ENCODE results near the gene SMYD3.

SMYD3 gene

DNA sequence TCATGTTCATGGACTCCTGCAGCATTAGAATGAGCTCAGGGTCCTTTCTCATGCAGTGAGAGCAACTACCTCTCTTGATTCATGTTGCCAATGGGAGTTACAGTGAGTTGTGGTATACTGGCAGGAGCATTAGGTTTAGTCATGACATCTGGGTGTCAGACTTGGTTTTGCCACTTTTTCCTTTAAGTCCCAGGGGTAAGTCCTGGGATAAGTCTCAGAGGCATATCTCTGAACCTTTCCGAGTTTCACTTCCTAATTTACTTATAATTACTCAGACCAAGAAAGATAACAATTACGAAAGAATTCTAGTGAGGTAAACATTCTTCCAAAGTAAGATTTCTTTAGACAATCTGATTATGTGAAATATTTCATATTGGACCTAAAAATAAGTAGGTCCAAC is 606.0 kb downstream of the SMYD3 start:
- in situ Hi-C loops (cut with MboI; ENCODE audit: low sequenced_read_pairs), result no loop called here
- H3K36me3 ChIP-seq (replicated peaks), result no peaks in the 10 kb centered on the region
- H3K4me3 ChIP-seq, result no peak overlapping the region
- H3K27me3 ChIP-seq (ENCODE audit: low read depth), result no peaks in the 10 kb centered on the region
- H3K4me1 ChIP-seq, result no peaks in the 10 kb centered on the region
- H3K9me3 ChIP-seq, result no peaks in the 10 kb centered on the region
- DNase-seq (ENCODE audit: low spot score in 2 of 2), result no peak

DNA sequence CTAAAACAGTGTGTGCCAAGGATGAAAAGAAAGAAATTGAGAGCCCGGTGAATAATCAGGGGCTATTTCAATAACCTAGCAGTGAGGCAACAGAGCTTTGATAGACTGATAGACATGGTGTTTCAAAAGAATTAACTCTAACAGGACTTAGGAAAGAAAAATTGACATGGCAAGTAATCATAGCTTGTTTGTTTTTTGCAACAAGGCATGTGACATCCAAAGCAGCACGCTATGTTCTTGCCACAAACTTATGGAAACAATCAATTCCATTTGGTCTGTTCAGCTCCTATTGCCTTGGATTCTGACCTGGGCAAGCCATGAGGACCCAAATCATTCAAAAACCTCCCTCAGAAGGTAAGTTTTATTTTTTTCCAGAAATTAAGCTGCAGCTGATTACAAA is 608.5 kb downstream of the SMYD3 start:
- no peak for DNase-seq (ENCODE audit: low spot score in 2 of 2)
- Histone ChIP-seq H3K4me1 (no peaks in the 10 kb centered on the region), H3K36me3 (replicated peaks) (no peaks in the 10 kb centered on the region), H3K27me3 (ENCODE audit: low read depth) (no peaks in the 10 kb centered on the region), H3K9me3 (no peaks in the 10 kb centered on the region), H3K4me3 (no peak overlapping the region)
- in situ Hi-C loops (cut with MboI; ENCODE audit: low sequenced_read_pairs), result no loop called here

DNA sequence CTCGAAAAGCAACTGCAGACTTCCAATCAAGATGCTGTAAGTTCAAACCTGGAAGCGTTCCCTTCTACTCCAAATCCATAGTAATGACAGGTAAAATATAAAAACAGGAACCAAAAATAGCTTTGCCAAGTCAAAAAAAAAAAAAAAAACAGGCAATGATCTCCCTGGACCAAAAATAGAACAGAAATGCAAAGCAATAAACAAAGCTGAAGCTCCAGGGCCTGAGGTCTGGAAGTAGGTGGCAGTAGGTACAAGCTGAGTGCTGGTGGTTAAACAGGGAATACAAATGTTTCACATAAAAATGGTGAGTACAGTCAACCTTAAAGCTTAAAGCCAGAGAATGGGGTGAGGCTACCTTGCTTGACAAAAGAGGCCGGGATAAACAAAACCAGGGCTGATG is 610.8 kb downstream of the SMYD3 start:
- no peaks in the 10 kb centered on the region for H3K36me3 ChIP-seq (replicated peaks)
- no peaks in the 10 kb centered on the region for H3K27me3 ChIP-seq (ENCODE audit: low read depth)
- H3K4me3 ChIP-seq, result no peak overlapping the region
- no peak for DNase-seq (ENCODE audit: low spot score in 2 of 2)
- H3K4me1 ChIP-seq, result no peaks in the 10 kb centered on the region
- in situ Hi-C loops (cut with MboI; ENCODE audit: low sequenced_read_pairs), result no loop called here
- H3K9me3 ChIP-seq, result no peaks in the 10 kb centered on the region

DNA sequence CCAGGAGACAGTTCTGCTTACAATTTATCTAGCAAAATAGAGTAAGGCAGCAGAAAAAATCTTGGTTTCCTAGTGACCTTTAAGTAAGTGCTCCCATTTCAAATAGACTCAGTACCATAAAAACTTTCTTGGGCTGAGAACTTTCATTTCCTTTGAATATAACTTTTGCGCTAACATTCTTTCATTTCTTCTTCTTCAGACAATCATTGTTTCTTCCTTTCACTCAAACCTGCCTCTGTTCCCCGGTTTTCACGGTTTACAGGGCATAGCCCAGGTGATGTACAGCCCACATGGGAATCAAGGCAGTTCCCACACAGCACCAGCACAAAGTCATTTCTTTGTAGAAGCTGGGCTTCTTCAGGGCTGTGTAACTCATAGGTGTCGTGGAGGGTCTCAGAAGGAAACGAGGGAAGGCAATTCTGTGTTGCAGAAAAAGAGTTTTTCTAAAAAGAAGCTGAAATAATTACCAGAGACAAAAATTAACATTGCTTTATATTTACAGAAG is 611.6 kb downstream of the SMYD3 start:
- Histone ChIP-seq H3K4me1 (no peaks in the 10 kb centered on the region), H3K4me3 (no peak overlapping the region), H3K27me3 (ENCODE audit: low read depth) (no peaks in the 10 kb centered on the region), H3K36me3 (replicated peaks) (no peaks in the 10 kb centered on the region), H3K9me3 (no peaks in the 10 kb centered on the region)
- in situ Hi-C loops (cut with MboI; ENCODE audit: low sequenced_read_pairs), result no loop called here
- no peak for DNase-seq (ENCODE audit: low spot score in 2 of 2)

DNA sequence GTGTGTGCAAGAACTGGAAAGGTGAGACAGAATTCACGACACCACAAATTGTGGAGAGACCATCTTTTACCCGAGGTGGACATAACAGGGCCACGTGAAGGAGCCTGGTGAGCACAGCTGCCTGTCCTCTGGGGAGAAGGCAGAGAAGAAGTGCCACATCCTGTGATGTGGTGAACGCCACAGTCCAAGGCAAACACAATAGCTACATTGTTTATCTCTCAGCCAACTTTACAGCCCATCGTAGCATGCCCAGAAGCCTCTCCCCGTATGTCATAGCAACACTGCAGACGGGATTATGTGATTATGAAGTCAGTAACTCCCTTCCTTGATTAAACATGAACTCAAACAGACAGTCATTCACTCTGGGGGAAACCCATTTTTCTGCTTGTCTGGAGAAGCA is 612.2 kb downstream of the SMYD3 start:
- no peak for DNase-seq (ENCODE audit: low spot score in 2 of 2)
- no peaks in the 10 kb centered on the region for H3K9me3 ChIP-seq
- no peak overlapping the region for H3K4me3 ChIP-seq
- in situ Hi-C loops (cut with MboI; ENCODE audit: low sequenced_read_pairs), result no loop called here
- H3K4me1 ChIP-seq, result no peaks in the 10 kb centered on the region
- no peaks in the 10 kb centered on the region for H3K36me3 ChIP-seq (replicated peaks)
- H3K27me3 ChIP-seq (ENCODE audit: low read depth), result no peaks in the 10 kb centered on the region

DNA sequence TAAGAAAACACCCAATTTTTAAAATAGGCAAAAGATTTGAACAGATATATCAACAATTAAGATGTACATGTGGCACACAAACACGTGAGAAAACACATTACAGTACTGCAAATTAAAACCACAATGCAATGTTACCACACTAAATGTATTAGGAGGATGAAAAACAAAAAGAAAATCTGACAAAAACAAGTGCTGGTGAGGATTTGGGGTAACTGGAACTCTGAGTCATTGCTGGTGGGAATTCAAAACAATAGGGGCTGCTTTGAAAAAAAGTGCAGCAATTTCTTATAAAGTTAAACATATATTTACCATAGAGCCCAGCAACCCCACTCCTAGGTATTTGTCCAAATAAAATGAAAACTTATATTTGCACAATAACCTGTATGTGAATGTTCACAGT is 614.1 kb downstream of the SMYD3 start:
- DNase-seq (ENCODE audit: low spot score in 2 of 2), result no peak
- Histone ChIP-seq H3K9me3 (no peaks in the 10 kb centered on the region), H3K36me3 (replicated peaks) (no peaks in the 10 kb centered on the region), H3K4me3 (no peak overlapping the region), H3K27me3 (ENCODE audit: low read depth) (no peaks in the 10 kb centered on the region), H3K4me1 (no peaks in the 10 kb centered on the region)
- in situ Hi-C loops (cut with MboI; ENCODE audit: low sequenced_read_pairs), result no loop called here

- DNase-seq (ENCODE audit: low spot score in 2 of 2), result peak in 1 of 2 experiments; percentile 33
- Histone ChIP-seq H3K36me3 (replicated peaks) (no peaks in the 10 kb centered on the region), H3K9me3 (no peaks in the 10 kb centered on the region), H3K4me1 (peaks cover 5% of the 10 kb centered on the region), H3K4me3 (no peak overlapping the region), H3K27me3 (ENCODE audit: low read depth) (no peaks in the 10 kb centered on the region)
- in situ Hi-C loops (cut with MboI; ENCODE audit: low sequenced_read_pairs), result no loop called here
Observed at GRCh38 chr1:245888809-245889208, 618.3 kb downstream of the SMYD3 start.

DNA sequence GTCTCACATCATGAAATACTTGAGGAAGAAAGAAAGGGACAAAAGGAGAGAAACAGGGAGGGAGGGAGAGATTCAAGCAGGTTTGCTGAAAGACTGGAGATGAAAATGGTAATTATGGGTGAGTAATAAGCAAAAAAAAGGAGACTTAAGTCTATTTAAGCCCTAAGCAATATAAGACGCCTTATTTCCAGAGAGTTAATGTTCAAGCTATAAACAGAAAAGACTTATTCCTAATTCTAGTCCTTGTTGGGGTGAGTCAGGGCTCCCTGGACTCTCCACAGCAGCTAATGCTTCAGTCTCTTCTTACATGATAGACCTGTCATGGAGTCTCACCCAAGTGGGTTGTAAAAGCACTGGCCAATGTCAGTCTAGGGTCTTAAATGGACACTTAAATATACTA is 619.2 kb downstream of the SMYD3 start:
- Histone ChIP-seq H3K36me3 (replicated peaks) (no peaks in the 10 kb centered on the region), H3K27me3 (ENCODE audit: low read depth) (no peaks in the 10 kb centered on the region), H3K9me3 (no peaks in the 10 kb centered on the region), H3K4me3 (no peak overlapping the region), H3K4me1 (peaks cover 5% of the 10 kb centered on the region)
- in situ Hi-C loops (cut with MboI; ENCODE audit: low sequenced_read_pairs), result no loop called here
- no peak for DNase-seq (ENCODE audit: low spot score in 2 of 2)

- in situ Hi-C loops (cut with MboI; ENCODE audit: low sequenced_read_pairs), result no loop called here
- Histone ChIP-seq H3K4me3 (no peak overlapping the region), H3K4me1 (peaks cover 5% of the 10 kb centered on the region), H3K27me3 (ENCODE audit: low read depth) (no peaks in the 10 kb centered on the region), H3K36me3 (replicated peaks) (no peaks in the 10 kb centered on the region), H3K9me3 (no peaks in the 10 kb centered on the region)
- DNase-seq (ENCODE audit: low spot score in 2 of 2), result no peak
Observed at GRCh38 chr1:245881767-245882391, 625.2 kb downstream of the SMYD3 start.

DNA sequence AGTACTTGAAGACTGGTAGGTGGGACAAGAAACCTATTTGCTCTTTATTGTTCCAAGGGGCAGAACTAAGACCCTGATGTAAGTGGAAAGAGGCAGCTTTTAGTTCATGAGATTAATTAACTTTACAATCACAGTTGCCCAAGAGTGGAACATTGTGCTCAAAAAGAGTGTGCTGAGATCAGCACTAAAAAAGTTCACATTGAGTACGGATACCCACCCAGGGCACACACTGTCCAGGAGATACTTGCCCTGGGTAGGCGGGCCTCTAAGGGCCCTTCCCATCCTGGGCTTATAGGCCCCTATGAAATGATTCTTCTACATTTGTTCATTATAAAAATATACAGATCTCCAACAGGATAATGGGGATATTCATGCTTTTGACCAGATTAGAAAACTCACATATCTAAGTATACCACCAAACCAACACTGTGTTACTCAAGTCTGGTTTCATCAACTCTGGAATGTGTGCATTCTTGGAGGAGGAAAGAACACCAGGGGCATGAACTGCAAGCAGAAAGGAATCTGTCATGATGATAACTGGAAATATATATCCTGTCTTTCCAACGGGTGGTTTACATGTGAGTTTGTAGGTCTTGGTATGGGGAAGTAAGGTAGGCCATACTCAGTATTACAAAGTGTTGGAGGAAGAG is 626.2 kb downstream of the SMYD3 start:
- no peaks in the 10 kb centered on the region for H3K27me3 ChIP-seq (ENCODE audit: low read depth)
- H3K4me1 ChIP-seq, result no peaks in the 10 kb centered on the region
- in situ Hi-C loops (cut with MboI; ENCODE audit: low sequenced_read_pairs), result no loop called here
- DNase-seq (ENCODE audit: low spot score in 2 of 2), result no peak
- no peaks in the 10 kb centered on the region for H3K36me3 ChIP-seq (replicated peaks)
- no peak overlapping the region for H3K4me3 ChIP-seq
- no peaks in the 10 kb centered on the region for H3K9me3 ChIP-seq

- no peak overlapping the region for H3K4me3 ChIP-seq
- H3K9me3 ChIP-seq, result no peaks in the 10 kb centered on the region
- no peak for DNase-seq (ENCODE audit: low spot score in 2 of 2)
- in situ Hi-C loops (cut with MboI; ENCODE audit: low sequenced_read_pairs), result no loop called here
- no peaks in the 10 kb centered on the region for H3K36me3 ChIP-seq (replicated peaks)
- H3K4me1 ChIP-seq, result no peaks in the 10 kb centered on the region
- H3K27me3 ChIP-seq (ENCODE audit: low read depth), result no peaks in the 10 kb centered on the region
Observed at GRCh38 chr1:245879091-245879490, 628.0 kb downstream of the SMYD3 start.

DNA sequence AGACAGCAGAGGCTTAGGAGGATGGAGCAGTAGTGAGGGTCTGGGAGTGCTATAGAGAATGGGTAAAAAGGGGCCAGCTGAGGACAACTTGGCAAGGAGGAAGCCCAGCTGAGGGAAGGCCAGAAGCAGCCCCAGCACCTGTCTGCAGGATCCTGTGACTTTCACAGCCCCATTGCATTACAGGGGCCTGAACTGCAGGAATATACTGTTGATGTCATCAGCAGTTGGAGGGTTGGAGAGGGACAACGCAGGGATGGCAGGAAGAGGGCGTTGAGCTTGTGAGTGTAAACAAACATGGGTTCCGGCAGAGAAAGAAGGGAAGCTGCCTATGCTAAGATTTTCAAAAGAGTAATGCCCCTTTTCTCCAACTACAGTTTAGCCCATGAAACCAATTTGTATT is 628.5 kb downstream of the SMYD3 start:
- in situ Hi-C loops (cut with MboI; ENCODE audit: low sequenced_read_pairs), result no loop called here
- H3K4me1 ChIP-seq, result no peaks in the 10 kb centered on the region
- DNase-seq (ENCODE audit: low spot score in 2 of 2), result no peak

DNA sequence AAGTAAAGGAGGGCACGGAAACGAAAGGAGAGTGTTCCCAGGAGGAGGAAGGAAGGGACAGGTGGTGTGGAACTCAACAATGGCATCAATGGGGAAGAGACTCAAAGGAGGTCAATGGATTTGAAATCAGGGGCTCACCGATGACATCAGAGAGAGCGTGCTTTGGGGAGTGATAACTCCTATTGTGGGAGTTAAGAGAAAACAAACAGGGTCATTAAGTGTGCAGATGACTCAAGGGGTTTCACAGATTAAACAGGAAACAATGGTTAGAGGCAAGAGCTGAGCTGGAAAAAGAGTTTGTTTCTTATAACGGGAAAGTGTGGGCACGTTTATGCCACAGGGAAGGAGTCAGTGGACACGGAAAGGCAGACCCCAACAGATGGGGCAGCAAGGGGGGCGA is 629.1 kb downstream of the SMYD3 start:
- in situ Hi-C loops (cut with MboI; ENCODE audit: low sequenced_read_pairs), result no loop called here
- Histone ChIP-seq H3K4me1 (no peaks in the 10 kb centered on the region), H3K27me3 (ENCODE audit: low read depth) (no peaks in the 10 kb centered on the region), H3K9me3 (no peaks in the 10 kb centered on the region), H3K4me3 (no peak overlapping the region), H3K36me3 (replicated peaks) (no peaks in the 10 kb centered on the region)
- no peak for DNase-seq (ENCODE audit: low spot score in 2 of 2)

More for the DNA sequence above, 628.5 kb downstream of the SMYD3 start:
- no peak overlapping the region for H3K4me3 ChIP-seq
- H3K27me3 ChIP-seq (ENCODE audit: low read depth), result no peaks in the 10 kb centered on the region
- H3K36me3 ChIP-seq (replicated peaks), result no peaks in the 10 kb centered on the region
- no peaks in the 10 kb centered on the region for H3K9me3 ChIP-seq

DNA sequence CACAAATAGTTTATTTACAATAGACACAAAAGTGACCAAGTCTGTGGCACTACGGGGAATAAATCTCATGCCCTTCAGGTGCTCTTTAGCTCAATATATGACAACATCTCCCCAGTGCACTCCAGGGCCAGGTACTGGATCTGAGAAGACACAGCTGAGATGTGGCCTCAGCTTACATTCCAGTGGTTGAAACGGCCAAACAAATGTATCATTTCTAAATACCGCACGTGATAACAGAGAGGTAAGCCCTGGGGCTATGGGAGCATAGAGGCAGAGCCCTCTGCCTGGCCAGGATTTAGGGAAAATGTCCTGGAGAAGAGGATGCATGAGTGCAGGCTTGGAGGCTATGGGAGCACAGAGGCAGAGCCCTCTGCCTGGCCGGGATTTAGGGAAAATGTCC is 630.5 kb downstream of the SMYD3 start:
- H3K4me1 ChIP-seq, result no peaks in the 10 kb centered on the region
- no peak overlapping the region for H3K4me3 ChIP-seq
- H3K9me3 ChIP-seq, result no peaks in the 10 kb centered on the region
- H3K36me3 ChIP-seq (replicated peaks), result no peaks in the 10 kb centered on the region
- H3K27me3 ChIP-seq (ENCODE audit: low read depth), result no peaks in the 10 kb centered on the region
- no peak for DNase-seq (ENCODE audit: low spot score in 2 of 2)
- in situ Hi-C loops (cut with MboI; ENCODE audit: low sequenced_read_pairs), result no loop called here

Data from HAP-1 (cell line).